SK-N-SH treated with all-trans-retinoic acid at 6 μM for 48 hours (cell line): ENCODE measurements around the gene WNT7A.

Experiments
- ISL1 ChIP-seq: fragments of 250-450 bp; sonication (Bioruptor Pico); IDR thresholded peaks from 2 replicates; pipeline ENCODE4 v2.1.2; 2022; ENCODE audit warnings: mild to moderate bottlenecking, moderate library complexity
- OSR1 ChIP-seq: fragments of 250-450 bp; sonication (Bioruptor Pico); IDR thresholded peaks from 2 replicates; pipeline ENCODE4 v1.8.0; 2022; ENCODE audit warnings: moderate library complexity, mild to moderate bottlenecking, inconsistent platforms
- TF ChIP-seq, protein P1 (sequence below): fragments of 250-450 bp; sonication (Bioruptor Pico); IDR thresholded peaks from 2 replicates; pipeline ENCODE4 v1.5.1; 2020; ENCODE audit warnings: low read depth, mild to moderate bottlenecking, moderate library complexity
- TF ChIP-seq, protein P2 (sequence below): fragments of 250-450 bp; sonication (Bioruptor Pico); IDR thresholded peaks from 2 replicates; pipeline ENCODE4 v1.8.0; 2020; ENCODE audit warnings: mild to moderate bottlenecking, moderate library complexity, borderline replicate concordance

DNA sequence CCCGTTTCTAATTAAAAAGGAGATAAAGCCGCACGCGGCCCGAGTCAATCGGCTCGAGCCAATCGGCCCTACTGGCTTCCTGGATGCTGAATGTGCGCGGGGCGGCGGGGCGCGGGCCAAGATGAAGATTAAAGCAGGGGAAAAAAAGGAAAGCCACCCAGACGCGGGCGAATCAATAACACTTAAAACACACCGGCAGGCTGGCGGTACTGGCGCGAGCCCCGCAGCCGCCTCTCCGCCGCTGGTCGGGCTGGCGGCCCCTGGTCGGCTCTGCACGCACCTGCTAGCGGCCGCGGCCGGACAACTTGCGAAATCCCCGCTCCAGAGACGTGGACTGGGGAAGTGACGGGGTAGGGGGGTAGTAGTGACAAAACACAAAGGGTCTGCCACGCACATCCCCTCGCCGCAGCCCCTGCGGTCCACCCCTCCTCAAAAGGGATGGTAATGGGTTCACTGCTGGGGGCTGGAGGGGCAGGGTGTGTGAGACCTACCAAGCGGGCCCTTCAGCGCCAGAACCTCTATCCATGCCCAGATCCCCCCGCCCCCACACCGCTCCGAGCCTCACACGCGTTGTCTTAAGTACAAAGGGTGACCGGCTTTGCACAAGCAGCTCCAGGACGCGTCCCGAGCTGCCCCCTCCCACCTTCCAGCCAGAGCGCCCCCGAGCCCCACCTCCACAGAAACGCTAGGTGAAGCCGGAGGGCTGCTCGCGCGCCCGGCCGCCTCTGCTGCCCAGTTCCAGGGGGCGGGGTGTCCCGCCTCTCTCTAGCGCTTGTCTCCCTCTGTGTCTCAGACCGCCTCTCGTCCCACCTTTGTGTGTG is 1.4 kb downstream of the WNT7A start:
- TF ChIP-seq, protein P1, sequence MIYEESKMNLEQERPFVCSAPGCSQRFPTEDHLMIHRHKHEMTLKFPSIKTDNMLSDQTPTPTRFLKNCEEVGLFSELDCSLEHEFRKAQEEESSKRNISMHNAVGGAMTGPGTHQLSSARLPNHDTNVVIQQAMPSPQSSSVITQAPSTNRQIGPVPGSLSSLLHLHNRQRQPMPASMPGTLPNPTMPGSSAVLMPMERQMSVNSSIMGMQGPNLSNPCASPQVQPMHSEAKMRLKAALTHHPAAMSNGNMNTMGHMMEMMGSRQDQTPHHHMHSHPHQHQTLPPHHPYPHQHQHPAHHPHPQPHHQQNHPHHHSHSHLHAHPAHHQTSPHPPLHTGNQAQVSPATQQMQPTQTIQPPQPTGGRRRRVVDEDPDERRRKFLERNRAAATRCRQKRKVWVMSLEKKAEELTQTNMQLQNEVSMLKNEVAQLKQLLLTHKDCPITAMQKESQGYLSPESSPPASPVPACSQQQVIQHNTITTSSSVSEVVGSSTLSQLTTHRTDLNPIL (CRISPR knock-in tag), result no peak
- TF ChIP-seq ISL1 (CRISPR knock-in tag) (no peak), OSR1 (CRISPR knock-in tag) (no peak)
- TF ChIP-seq, protein P2, sequence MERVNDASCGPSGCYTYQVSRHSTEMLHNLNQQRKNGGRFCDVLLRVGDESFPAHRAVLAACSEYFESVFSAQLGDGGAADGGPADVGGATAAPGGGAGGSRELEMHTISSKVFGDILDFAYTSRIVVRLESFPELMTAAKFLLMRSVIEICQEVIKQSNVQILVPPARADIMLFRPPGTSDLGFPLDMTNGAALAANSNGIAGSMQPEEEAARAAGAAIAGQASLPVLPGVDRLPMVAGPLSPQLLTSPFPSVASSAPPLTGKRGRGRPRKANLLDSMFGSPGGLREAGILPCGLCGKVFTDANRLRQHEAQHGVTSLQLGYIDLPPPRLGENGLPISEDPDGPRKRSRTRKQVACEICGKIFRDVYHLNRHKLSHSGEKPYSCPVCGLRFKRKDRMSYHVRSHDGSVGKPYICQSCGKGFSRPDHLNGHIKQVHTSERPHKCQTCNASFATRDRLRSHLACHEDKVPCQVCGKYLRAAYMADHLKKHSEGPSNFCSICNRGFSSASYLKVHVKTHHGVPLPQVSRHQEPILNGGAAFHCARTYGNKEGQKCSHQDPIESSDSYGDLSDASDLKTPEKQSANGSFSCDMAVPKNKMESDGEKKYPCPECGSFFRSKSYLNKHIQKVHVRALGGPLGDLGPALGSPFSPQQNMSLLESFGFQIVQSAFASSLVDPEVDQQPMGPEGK (CRISPR knock-in tag), result no peak
